GM18870 (cell line): ENCODE results near the gene BCL2.

ENCODE experiments used
- ATAC-seq: cut with Tn5 transposase; IDR thresholded peaks from one replicate; pipeline ENCODE4 v1.9.1; 2021; ENCODE audit warnings: moderate library complexity; ENCODE audit not compliant: unreplicated experiment

BCL2 gene

GRCh38 chr18:63130176-63130575 is 189.4 kb downstream of the BCL2 start:
- ATAC-seq: no peak

GRCh38 chr18:63128237-63128974 is 191.2 kb downstream of the BCL2 start:
- ATAC-seq: no peak

- ATAC-seq: no peak
These were observed 193.2 kb downstream of the BCL2 start for GRCh38 chr18:63126134-63127069.

GRCh38 chr18:63120620-63121019 is 198.9 kb downstream of the BCL2 start:
- ATAC-seq: no peak

- no peak for ATAC-seq
These were observed 199.9 kb downstream of the BCL2 start for GRCh38 chr18:63119647-63120046.

GRCh38 chr18:63113899-63114565 is 205.5 kb downstream of the BCL2 start:
- ATAC-seq: no peak

GRCh38 chr18:63112706-63113105 is 206.9 kb downstream of the BCL2 start:
- ATAC-seq: no peak

- no peak for ATAC-seq
These were observed 207.7 kb downstream of the BCL2 start for GRCh38 chr18:63111671-63112402.

- no peak for ATAC-seq
These were observed 209.8 kb downstream of the BCL2 start for GRCh38 chr18:63109802-63110201.

- ATAC-seq: no peak
These were observed 210.5 kb downstream of the BCL2 start for GRCh38 chr18:63109022-63109421.

GRCh38 chr18:63107931-63108330 is 211.6 kb downstream of the BCL2 start:
- ATAC-seq: no peak

- ATAC-seq: peak; percentile 43
These were observed 212.3 kb downstream of the BCL2 start for GRCh38 chr18:63107171-63107845.

GRCh38 chr18:63106727-63107126 is 212.8 kb downstream of the BCL2 start:
- peak; percentile 33 for ATAC-seq

- peak; percentile 79 for ATAC-seq
These were observed 213.8 kb downstream of the BCL2 start for GRCh38 chr18:63105636-63106316.

- ATAC-seq: no peak
These were observed 214.7 kb downstream of the BCL2 start for GRCh38 chr18:63104868-63105267.

GRCh38 chr18:63102941-63103744 is 216.4 kb downstream of the BCL2 start:
- no peak for ATAC-seq

- no peak for ATAC-seq
These were observed 218.9 kb downstream of the BCL2 start for GRCh38 chr18:63100630-63101055.

- ATAC-seq: peak; percentile 75
These were observed 219.5 kb downstream of the BCL2 start for GRCh38 chr18:63099848-63100629.
